ENCODE data around the gene TNFAIP8L1.

Gene TNFAIP8L1

GRCh38 chr19:4636151-4636717 is 3.1 kb upstream of the TNFAIP8L1 start:
- Histone ChIP-seq H3K4me1 (ENCODE audit: insufficient read depth, low read length) (peaks cover 40% of the 10 kb centered on the region), H2AFZ (ENCODE audit: low read depth, low read length) (peak overlapping the region; percentile 100), H3K79me2 (ENCODE audit: insufficient read depth, low read length) (0 out of 2 replicates have a peak, but pooled peaks cover 6% of the 10 kb centered on the region), H3K9ac (ENCODE audit: low read depth, low read length) (peak overlapping the region; percentile 73), H3K4me3 (ENCODE audit: low read depth in 1 of 2, low read length in 2 of 2) (peak overlapping the region; percentile 28 to 69), H3K27me3 (ENCODE audit: insufficient read depth, low read length, poor library complexity) (no peaks in the 10 kb centered on the region), H4K20me1 (ENCODE audit: insufficient read depth, low read length) (no peaks in the 10 kb centered on the region), H3K36me3 (ENCODE audit: insufficient read depth, low read length) (no peaks in the 10 kb centered on the region), H3K9me3 (ENCODE audit: insufficient read depth, low read length, severe bottlenecking) (no peaks in the 10 kb centered on the region), H3K27ac (ENCODE audit: low read length) (peak overlapping the region; percentile 75), H3K4me2 (ENCODE audit: insufficient read depth, low read length) (peak overlapping the region; percentile 84)
- DNase-seq = peak; percentile 81
- TF ChIP-seq CTCF (IDR thresholded peaks at IDR 0.05; ENCODE audit: borderline replicate concordance, extremely low read depth, low read length, poor library complexity, severe bottlenecking) (peak; percentile 88), EZH2 (IDR thresholded peaks at IDR 0.05; ENCODE audit: borderline replicate concordance, low read depth, low read length, severe bottlenecking) (no peak)
- peak; percentile 59 for ATAC-seq (ENCODE audit: insufficient read depth, low read depth)

- Histone ChIP-seq H3K4me3 (ENCODE audit: low read depth in 1 of 2, low read length in 2 of 2) (peak overlapping the region in 1 of 2 experiments; percentile 69; a peak in 2 of 4 replicates), H2AFZ (ENCODE audit: low read depth, low read length) (peak overlapping the region; percentile 100), H3K36me3 (ENCODE audit: insufficient read depth, low read length) (no peaks in the 10 kb centered on the region), H3K79me2 (ENCODE audit: insufficient read depth, low read length) (0 out of 2 replicates have a peak, but pooled peaks cover 6% of the 10 kb centered on the region), H3K4me1 (ENCODE audit: insufficient read depth, low read length) (peaks cover 41% of the 10 kb centered on the region), H4K20me1 (ENCODE audit: insufficient read depth, low read length) (no peaks in the 10 kb centered on the region), H3K9ac (ENCODE audit: low read depth, low read length) (peak overlapping the region; percentile 73), H3K27ac (ENCODE audit: low read length) (no peak overlapping the region), H3K9me3 (ENCODE audit: insufficient read depth, low read length, severe bottlenecking) (no peaks in the 10 kb centered on the region), H3K27me3 (ENCODE audit: insufficient read depth, low read length, poor library complexity) (no peaks in the 10 kb centered on the region), H3K4me2 (ENCODE audit: insufficient read depth, low read length) (peak overlapping the region; percentile 84)
- no peak for ATAC-seq (ENCODE audit: insufficient read depth, low read depth)
- DNase-seq = no peak
- TF ChIP-seq CTCF (IDR thresholded peaks at IDR 0.05; ENCODE audit: borderline replicate concordance, extremely low read depth, low read length, poor library complexity, severe bottlenecking) (no peak), EZH2 (IDR thresholded peaks at IDR 0.05; ENCODE audit: borderline replicate concordance, low read depth, low read length, severe bottlenecking) (no peak)
Measured at GRCh38 chr19:4636761-4637160, 2.6 kb upstream of the TNFAIP8L1 start.

GRCh38 chr19:4638317-4638716 is 999 bp upstream of the TNFAIP8L1 start:
- peak overlapping the region; percentile 85; the same call in 1 of the 2 replicates for H2AFZ ChIP-seq (ENCODE audit: low read depth, low read length)
- no peak for ATAC-seq (ENCODE audit: insufficient read depth, low read depth)
- peak overlapping the region; percentile 81 for H3K27ac ChIP-seq (ENCODE audit: low read length)
- 0 out of 2 replicates have a peak, but pooled peaks cover 6% of the 10 kb centered on the region for H3K79me2 ChIP-seq (ENCODE audit: insufficient read depth, low read length)
- peak overlapping the region; percentile 54 for H3K9ac ChIP-seq (ENCODE audit: low read depth, low read length)
- H3K36me3 ChIP-seq (ENCODE audit: insufficient read depth, low read length) = no peaks in the 10 kb centered on the region
- peaks cover 41% of the 10 kb centered on the region for H3K4me1 ChIP-seq (ENCODE audit: insufficient read depth, low read length)
- TF ChIP-seq CTCF (IDR thresholded peaks at IDR 0.05; ENCODE audit: borderline replicate concordance, extremely low read depth, low read length, poor library complexity, severe bottlenecking) (no peak), EZH2 (IDR thresholded peaks at IDR 0.05; ENCODE audit: borderline replicate concordance, low read depth, low read length, severe bottlenecking) (no peak)
- no peaks in the 10 kb centered on the region for H3K27me3 ChIP-seq (ENCODE audit: insufficient read depth, low read length, poor library complexity)
- DNase-seq = no peak
- H3K4me3 ChIP-seq (ENCODE audit: low read depth in 1 of 2, low read length in 2 of 2) = peak overlapping the region in 1 of 2 experiments; percentile 58; a peak in 2 of 4 replicates
- no peaks in the 10 kb centered on the region for H3K9me3 ChIP-seq (ENCODE audit: insufficient read depth, low read length, severe bottlenecking)
- H3K4me2 ChIP-seq (ENCODE audit: insufficient read depth, low read length) = peak overlapping the region; percentile 75
- H4K20me1 ChIP-seq (ENCODE audit: insufficient read depth, low read length) = no peaks in the 10 kb centered on the region
